HepG2 (cell line): ENCODE data around the gene STMN3. TPM values are rescaled to one million over a fixed set of nuclear protein-coding genes. Genes with fewer than 3 reads are reported as not detected.
A peak's percentile ranks its signal among the peaks of the same experiment; 100 is the strongest.

ENCODE experiments used
- BHLHE40 ChIP-seq: IDR thresholded peaks from 2 replicates; pipeline ENCODE4 v1.6.1; 2011; ENCODE audit warnings: low read length, improper control_type of control experiment
- HIC2 ChIP-seq: sonication (generic); formaldehyde crosslinking; IDR thresholded peaks from 2 replicates; pipeline ENCODE4 v1.9.0; 2022; ENCODE audit warnings: low read depth, missing genetic modification reagents
- HOXD1 ChIP-seq: sonication (generic); formaldehyde crosslinking; IDR thresholded peaks from 2 replicates; pipeline ENCODE4 v1.5.0; 2020; ENCODE audit warnings: missing genetic modification reagents
- IKZF5 ChIP-seq: IDR thresholded peaks from 2 replicates; pipeline ENCODE4 v1.6.1; 2018; ENCODE audit warnings: missing genetic modification reagents, mild to moderate bottlenecking, missing compliant biosample characterization
- IRF1 ChIP-seq: sonication (generic); formaldehyde crosslinking; IDR thresholded peaks from 2 replicates; pipeline ENCODE4 v1.4.0; 2020; ENCODE audit warnings: low read depth, mild to moderate bottlenecking, missing genetic modification reagents
- KDM6A ChIP-seq: IDR thresholded peaks from 2 replicates; pipeline ENCODE4 v1.6.1; 2016; ENCODE audit warnings: low read depth
- NCOA2 ChIP-seq: sonication (generic); formaldehyde crosslinking; IDR thresholded peaks from 2 replicates; pipeline ENCODE4 v1.8.0; 2022; ENCODE audit warnings: inconsistent platforms
- NPAS2 ChIP-seq: sonication (generic); formaldehyde crosslinking; IDR thresholded peaks from 2 replicates; pipeline ENCODE4 v1.8.0; 2022; ENCODE audit warnings: mild to moderate bottlenecking, missing genetic modification reagents, borderline replicate concordance
- NR2F6 ChIP-seq, 2 experiments: IDR thresholded peaks; 2 replicates each; pipeline ENCODE4 v1.6.1; 2016; ENCODE audit warnings: antibody characterized with exemption in 1 of 2, mild to moderate bottlenecking in 1 of 2
- SETDB1 ChIP-seq: sonication (generic); formaldehyde crosslinking; IDR thresholded peaks from 2 replicates; pipeline ENCODE4 v1.5.1; 2020; ENCODE audit warnings: missing genetic modification reagents, mild to moderate bottlenecking, borderline replicate concordance
- TBX2 ChIP-seq: sonication (generic); formaldehyde crosslinking; IDR thresholded peaks from 2 replicates; pipeline ENCODE4 v1.5.0; 2020; ENCODE audit warnings: missing genetic modification reagents, mild to moderate bottlenecking, borderline replicate concordance
- ZBTB37 ChIP-seq: sonication (generic); formaldehyde crosslinking; IDR thresholded peaks from 2 replicates; pipeline ENCODE4 v1.4.0; 2020; ENCODE audit warnings: mild to moderate bottlenecking, missing genetic modification reagents
- ZNF547 ChIP-seq: sonication (generic); formaldehyde crosslinking; IDR thresholded peaks from 2 replicates; pipeline ENCODE4 v1.5.1; 2020; ENCODE audit warnings: mild to moderate bottlenecking, missing genetic modification reagents
- ZNF772 ChIP-seq: sonication (generic); formaldehyde crosslinking; IDR thresholded peaks from 2 replicates; pipeline ENCODE4 v1.5.0; 2020; ENCODE audit warnings: mild to moderate bottlenecking, missing genetic modification reagents
- polyA plus RNA-seq, 8 experiments: library from polyadenylated mRNA; depleted of rRNA in 3 of 8; stranded (reverse) in 7 of 8; unstranded in 1 of 8; fragments of >200 nt; fragmentation: Illumina TruSeq in 4 of 8; extraction: Trizol in 4 of 8; gene quantifications; 2 replicates each; pipeline versions ENCODE4 v1.2.1 to v1.2.3, GENCODE V29; 2011 to 2016; ENCODE audit warnings: low read depth in 4 of 8, missing spikeins in 1 of 8, mixed read lengths in 1 of 8; ENCODE audit not compliant: insufficient read depth in 1 of 8
- total RNA-seq, 5 experiments: library from RNA; depleted of rRNA; stranded (reverse); fragments of >200 nt; fragmentation: Illumina TruSeq; extraction: Trizol; gene quantifications; 2 replicates each; pipeline ENCODE4 v1.2.3, GENCODE V29; 2016; ENCODE audit warnings: low read depth in 1 of 5
- TF ChIP-seq, protein P1 (sequence below): sonication (generic); formaldehyde crosslinking; IDR thresholded peaks from 2 replicates; pipeline ENCODE4 v1.8.1; 2023; ENCODE audit warnings: mild to moderate bottlenecking, moderate library complexity, missing genetic modification reagents
- TF ChIP-seq, protein P2 (sequence below): sonication (generic); formaldehyde crosslinking; IDR thresholded peaks from 2 replicates; pipeline ENCODE4 v1.8.0; 2022; ENCODE audit warnings: mild to moderate bottlenecking, missing genetic modification reagents, moderate library complexity

The STMN3 gene
- total and polyA plus RNA-seq, 2 of the 13 experiments (the other 11 are each of a cell fraction or from before 2014, with no cell fraction given) = 21.0 to 48.3 TPM

DNA sequence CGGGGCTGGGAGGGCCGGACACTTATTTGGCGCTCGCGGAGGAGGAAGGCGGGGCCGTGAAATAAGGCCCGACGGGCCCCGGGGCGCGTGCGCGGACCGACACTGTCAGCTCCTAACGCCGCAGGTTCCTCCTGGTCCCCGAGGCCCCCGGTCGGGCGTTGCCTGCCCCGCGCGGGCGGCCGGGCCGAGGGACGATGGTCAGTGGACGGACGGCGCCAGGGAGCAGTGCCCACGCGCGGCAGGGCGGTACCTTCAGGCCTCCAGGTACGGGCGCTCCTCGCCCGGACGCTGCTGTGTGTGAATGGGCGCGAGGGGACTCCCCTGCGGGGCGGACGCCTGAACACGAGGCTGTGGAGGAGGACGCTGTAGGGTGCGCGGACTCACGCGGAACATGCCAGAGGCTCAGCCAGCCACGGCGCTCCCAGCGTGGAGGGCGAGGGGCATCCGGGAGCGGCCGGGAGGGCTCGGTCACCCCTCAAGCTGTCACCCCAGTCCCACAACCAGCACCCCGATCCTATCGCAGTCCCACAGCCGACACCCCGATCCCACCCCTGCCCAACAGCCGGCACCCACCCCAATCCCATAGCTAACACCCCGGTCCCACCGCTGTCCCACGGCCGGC lies 26.0 kb downstream of the STMN3 start (continued):
- TF ChIP-seq IKZF5 (CRISPR knock-in tag) (peak; percentile 81), KDM6A (CRISPR knock-in tag) (no peak), ZNF547 (CRISPR knock-in tag) (peak; percentile 96), HOXD1 (CRISPR knock-in tag) (peak; percentile 88; the same call in 1 of the 2 replicates), SETDB1 (CRISPR knock-in tag) (no peak), ZBTB37 (CRISPR knock-in tag) (no peak), TBX2 (CRISPR knock-in tag) (peak; percentile 90), NCOA2 (CRISPR knock-in tag) (peak; percentile 44; the same call in 1 of the 2 replicates), ZNF772 (CRISPR knock-in tag) (peak; percentile 90), NR2F6 (IDR thresholded peaks at IDR 0.05) (no peak), NR2F6 (CRISPR knock-in tag; IDR thresholded peaks at IDR 0.05) (peak; percentile 24; the same call in 1 of the 2 replicates), HIC2 (CRISPR knock-in tag) (peak; percentile 76), NPAS2 (no peak), IRF1 (peak; percentile 74; the same call in 1 of the 2 replicates), BHLHE40 (no peak)
- TF ChIP-seq, protein P1, sequence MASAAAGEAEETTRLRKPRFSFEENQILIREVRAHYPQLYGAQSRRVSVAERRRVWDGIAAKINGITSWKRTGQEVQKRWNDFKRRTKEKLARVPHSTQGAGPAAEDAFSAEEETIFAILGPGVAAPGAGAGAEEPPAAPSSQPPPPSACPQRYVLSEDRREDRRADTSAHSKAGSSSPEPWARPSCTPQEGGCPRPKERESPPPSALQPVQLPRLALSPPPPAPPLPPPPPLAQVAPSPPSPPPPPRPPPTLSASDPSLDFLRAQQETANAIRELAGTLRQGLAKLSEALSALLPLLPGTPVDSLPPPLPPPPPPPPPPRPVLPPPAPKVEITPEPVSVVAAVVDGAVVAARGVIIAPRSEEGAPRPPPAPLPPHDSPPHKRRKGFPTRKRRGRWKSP (CRISPR knock-in tag) = peak; percentile 80; the same call in 1 of the 2 replicates
- TF ChIP-seq, protein P2, sequence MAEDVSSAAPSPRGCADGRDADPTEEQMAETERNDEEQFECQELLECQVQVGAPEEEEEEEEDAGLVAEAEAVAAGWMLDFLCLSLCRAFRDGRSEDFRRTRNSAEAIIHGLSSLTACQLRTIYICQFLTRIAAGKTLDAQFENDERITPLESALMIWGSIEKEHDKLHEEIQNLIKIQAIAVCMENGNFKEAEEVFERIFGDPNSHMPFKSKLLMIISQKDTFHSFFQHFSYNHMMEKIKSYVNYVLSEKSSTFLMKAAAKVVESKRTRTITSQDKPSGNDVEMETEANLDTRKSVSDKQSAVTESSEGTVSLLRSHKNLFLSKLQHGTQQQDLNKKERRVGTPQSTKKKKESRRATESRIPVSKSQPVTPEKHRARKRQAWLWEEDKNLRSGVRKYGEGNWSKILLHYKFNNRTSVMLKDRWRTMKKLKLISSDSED = no peak
